Lower leg skin (tissue), 4 donors: ENCODE data around the gene EMD. TPM values are rescaled to one million over a fixed set of nuclear protein-coding genes. Genes with fewer than 3 reads are reported as not detected.
"Not testable (repeated sequence)": the region's sequence is repeated elsewhere in the genome, so short reads cannot be mapped to it uniquely, and the experiment has no call there.

Experiments
- DNase-seq, 2 donors: peaks; one replicate each; pipeline ENCODE4 v3.0.0-alpha.2; 2019; ENCODE audit warnings: low spot score in 2 of 2
- H3K4me3 ChIP-seq: fragments of 200-600 bp; sonication (generic); 2 replicates; pipeline ENCODE4 v1.5.1; 2017; ENCODE audit warnings: mild to moderate bottlenecking, low read depth; ENCODE audit not compliant: poor library complexity, severe bottlenecking
- POLR2A ChIP-seq, 2 donors: fragments of 450-650 bp; IDR thresholded peaks; one replicate each; pipeline ENCODE4 v1.6.1; 2016 to 2017; ENCODE audit warnings: antibody characterized with exemption in 2 of 2, mild to moderate bottlenecking in 1 of 2, moderate library complexity in 1 of 2
- WGBS, 2 donors: methylation state at CpG; one replicate each; pipeline ENCODE4 v1.1.5; 2018; 5-methylcytosine and 5-hydroxymethylcytosine counted together
- intact Hi-C: fragments of 100-400 bp; cut with DNase I; formaldehyde crosslinking; loops from one replicate; pipeline ENCODE4 v1.15.0; 2023; ENCODE audit warnings: low total_unique reads
- total RNA-seq, 4 donors: library from RNA; depleted of rRNA; stranded (reverse); fragments of >200 nt; gene quantifications; one replicate each; pipeline ENCODE4 v1.1.0, GENCODE V29; 2016
- TF ChIP-seq, protein P1 (sequence below), 3 donors: fragments of 450-650 bp; IDR thresholded peaks; one replicate each; pipeline ENCODE4 v1.5.1; 2016; ENCODE audit warnings: antibody characterized with exemption in 3 of 3, mild to moderate bottlenecking in 3 of 3, moderate library complexity in 2 of 3

The EMD gene
- total RNA-seq, 4 donors from 2014 or later = 43.4 to 67.0 (median 52.1) TPM

- WGBS, 2 donors = 74 to 81% methylated on average over 11 to 14 of the region's 14 CpGs
- H3K4me3 ChIP-seq = no peak overlapping the region
- intact Hi-C loops = no loop called here
- no peak for DNase-seq
- TF ChIP-seq, protein P1, sequence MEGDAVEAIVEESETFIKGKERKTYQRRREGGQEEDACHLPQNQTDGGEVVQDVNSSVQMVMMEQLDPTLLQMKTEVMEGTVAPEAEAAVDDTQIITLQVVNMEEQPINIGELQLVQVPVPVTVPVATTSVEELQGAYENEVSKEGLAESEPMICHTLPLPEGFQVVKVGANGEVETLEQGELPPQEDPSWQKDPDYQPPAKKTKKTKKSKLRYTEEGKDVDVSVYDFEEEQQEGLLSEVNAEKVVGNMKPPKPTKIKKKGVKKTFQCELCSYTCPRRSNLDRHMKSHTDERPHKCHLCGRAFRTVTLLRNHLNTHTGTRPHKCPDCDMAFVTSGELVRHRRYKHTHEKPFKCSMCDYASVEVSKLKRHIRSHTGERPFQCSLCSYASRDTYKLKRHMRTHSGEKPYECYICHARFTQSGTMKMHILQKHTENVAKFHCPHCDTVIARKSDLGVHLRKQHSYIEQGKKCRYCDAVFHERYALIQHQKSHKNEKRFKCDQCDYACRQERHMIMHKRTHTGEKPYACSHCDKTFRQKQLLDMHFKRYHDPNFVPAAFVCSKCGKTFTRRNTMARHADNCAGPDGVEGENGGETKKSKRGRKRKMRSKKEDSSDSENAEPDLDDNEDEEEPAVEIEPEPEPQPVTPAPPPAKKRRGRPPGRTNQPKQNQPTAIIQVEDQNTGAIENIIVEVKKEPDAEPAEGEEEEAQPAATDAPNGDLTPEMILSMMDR (IDR thresholded peaks at IDR 0.05) = no peak
- no peak for TF ChIP-seq POLR2A (IDR thresholded peaks at IDR 0.05)
Observed at GRCh38 chrX:154383359-154384283, 4.5 kb downstream of the EMD start.

GRCh38 chrX:154384284-154384892, 5.3 kb downstream of the EMD start:
- intact Hi-C loops = no loop called here
- H3K4me3 ChIP-seq = no peak overlapping the region
- 74 to 75% methylated on average over 7 of the region's 8 CpGs for WGBS, 2 donors
- no peak for DNase-seq
- TF ChIP-seq, protein P1 (IDR thresholded peaks at IDR 0.05) = no peak
- no peak for TF ChIP-seq POLR2A (IDR thresholded peaks at IDR 0.05)

GRCh38 chrX:154388094-154388493, 9.0 kb downstream of the EMD start:
- H3K4me3 ChIP-seq, intact Hi-C loops, DNase-seq: not testable (repeated sequence)
- no CpG with 5 or more reads among the region's 20 CpGs for WGBS, 2 donors

GRCh38 chrX:154388649-154389048, 9.6 kb downstream of the EMD start:
- intact Hi-C loops, H3K4me3 ChIP-seq, DNase-seq: not testable (repeated sequence)
- WGBS, 2 donors = no CpG with 5 or more reads among the region's 16 CpGs

DNA sequence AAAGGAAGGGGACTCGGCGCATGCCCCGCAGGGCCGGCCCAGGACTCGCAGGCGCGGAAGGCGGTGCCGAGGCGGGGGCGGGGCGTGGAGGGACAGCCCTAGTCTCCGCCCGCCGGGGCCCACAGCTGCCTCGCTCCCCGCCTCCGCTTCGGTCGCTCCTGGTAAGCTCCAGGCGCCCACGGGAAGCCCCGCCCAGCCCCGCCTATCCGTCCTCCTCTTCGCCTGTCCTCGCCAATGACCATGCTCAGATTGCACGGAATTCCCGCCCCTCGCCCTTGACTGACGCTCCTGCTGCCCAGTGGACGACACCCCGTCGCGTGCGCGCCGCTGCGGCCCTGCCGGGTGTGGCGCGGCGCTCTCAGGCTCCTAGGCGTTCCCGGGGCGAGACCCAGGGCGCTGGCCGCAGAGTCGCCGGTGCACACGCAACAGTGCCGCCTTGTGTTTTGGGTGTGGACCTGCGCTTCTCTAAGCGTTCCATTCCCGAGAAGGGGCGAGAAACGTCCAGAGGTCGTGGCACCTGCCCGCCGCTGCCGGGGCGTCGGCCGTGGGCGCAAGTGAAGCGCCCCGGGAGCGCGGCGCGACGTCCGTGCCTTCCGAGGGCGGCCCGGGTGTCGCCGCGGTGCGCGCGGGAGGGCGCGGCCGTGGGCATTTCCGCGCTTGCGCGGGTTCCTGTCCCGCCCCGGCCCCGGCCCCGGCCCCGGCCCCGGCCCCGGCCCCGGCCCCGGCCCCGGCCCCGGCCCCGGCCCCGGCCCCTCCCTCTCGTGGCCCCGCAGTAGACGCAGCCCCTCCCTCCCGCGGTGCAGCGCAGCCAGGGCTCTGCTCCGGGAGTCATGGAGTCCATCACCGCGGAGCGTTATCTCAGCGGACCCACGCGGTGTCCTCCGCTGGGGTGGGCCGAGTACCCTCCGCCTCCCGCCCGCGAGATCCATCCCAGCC, 11.0 kb downstream of the EMD start:
- DNase-seq, H3K4me3 ChIP-seq, intact Hi-C loops: not testable (repeated sequence)
- WGBS, 2 donors = no CpG with 5 or more reads among the region's 121 CpGs

DNA sequence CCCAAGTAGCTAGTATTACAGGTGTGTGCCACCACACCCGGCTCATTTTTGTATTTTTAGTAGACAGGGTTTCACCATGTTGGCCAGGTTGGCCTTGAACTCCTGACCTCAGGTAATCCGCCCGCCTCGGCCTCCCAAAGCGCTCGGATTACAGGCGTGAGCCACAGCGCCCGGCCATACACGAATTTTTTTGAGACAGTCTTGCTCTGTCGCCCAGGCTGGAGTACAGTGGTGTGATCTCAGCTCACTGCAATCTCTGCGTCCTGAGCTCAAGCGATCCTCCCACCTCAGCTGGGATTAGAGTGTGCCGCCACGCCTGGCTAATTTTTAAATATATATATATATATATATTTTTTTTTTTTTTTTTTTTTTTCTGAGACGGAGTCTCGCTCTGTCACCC, 17.3 kb downstream of the EMD start:
- intact Hi-C loops = not testable (repeated sequence)

DNA sequence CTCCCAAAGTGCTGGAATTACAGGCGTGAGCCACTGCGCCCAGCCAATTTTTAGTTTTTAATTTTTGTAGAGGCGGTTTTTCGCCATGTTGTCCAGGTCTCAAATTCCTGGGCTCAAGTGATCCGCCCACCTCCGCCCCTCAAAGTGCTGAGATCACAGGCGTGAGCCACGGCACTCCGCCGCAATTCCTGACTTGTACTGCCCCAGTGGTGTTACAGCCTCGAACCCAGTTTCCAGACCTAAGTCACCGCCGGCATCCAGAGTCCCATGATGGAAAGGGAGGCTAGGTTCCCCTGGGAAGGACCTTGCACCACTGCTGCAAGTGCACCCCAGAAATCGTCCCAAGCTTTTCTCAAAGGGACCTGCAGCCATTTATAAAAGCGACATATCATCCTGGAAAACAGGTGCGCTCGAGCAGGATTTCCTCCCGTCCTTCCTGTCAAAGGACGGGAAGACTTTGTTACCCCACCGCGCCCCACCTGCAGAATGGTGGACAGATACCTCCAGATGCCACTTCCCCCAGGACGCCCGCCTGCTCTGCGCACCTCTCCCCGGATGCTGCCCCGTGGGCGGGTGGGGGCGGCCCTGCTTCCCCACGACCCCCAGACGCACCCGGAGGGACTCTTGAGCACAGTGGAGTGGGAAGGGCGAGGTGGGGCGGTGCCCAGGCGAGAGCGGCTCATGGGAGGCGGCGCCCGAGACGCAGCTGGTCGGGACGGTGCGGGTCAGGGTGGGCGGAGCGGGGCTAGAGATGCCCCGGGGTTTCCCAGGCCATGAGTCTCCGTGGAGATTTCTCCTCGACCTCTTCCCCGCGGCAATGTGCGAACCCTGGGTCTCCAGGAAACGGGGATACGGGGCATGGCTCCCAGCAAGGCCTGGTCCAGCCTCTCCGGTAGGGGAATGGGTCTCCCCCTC, 18.1 kb downstream of the EMD start:
- intact Hi-C loops = no loop called here
- no peak for TF ChIP-seq POLR2A (IDR thresholded peaks at IDR 0.05)
- TF ChIP-seq, protein P1 (IDR thresholded peaks at IDR 0.05) = no peak

More for the DNA sequence above, 17.3 kb downstream of the EMD start:
- not testable (repeated sequence) for DNase-seq, H3K4me3 ChIP-seq
- 93 to 94% methylated on average over 15 to 17 of the region's 17 CpGs for WGBS, 2 donors

More for the DNA sequence above, 18.1 kb downstream of the EMD start:
- peak; percentile 49 to 94 for DNase-seq
- peak overlapping the region; percentile 25 for H3K4me3 ChIP-seq
- 29 to 53% methylated on average over 3 to 53 of the region's 53 CpGs for WGBS, 2 donors
